GM21619 (cell line): ENCODE results near the gene LMOD1.
"Not testable (repeated sequence)": the region's sequence is repeated elsewhere in the genome, so short reads cannot be mapped to it uniquely, and the experiment has no call there.

Experiments used
- ATAC-seq: cut with Tn5 transposase; IDR thresholded peaks from one replicate; pipeline ENCODE4 v1.9.1; 2021; ENCODE audit not compliant: unreplicated experiment

LMOD1 gene

GRCh38 chr1:201876148-201876818 lies 70.1 kb downstream of the LMOD1 start:
- no peak for ATAC-seq

- ATAC-seq, result no peak
These were observed 71.7 kb downstream of the LMOD1 start for GRCh38 chr1:201874672-201875071.

GRCh38 chr1:201870397-201870796 lies 76.0 kb downstream of the LMOD1 start:
- no peak for ATAC-seq

GRCh38 chr1:201861448-201861847 lies 84.9 kb downstream of the LMOD1 start:
- no peak for ATAC-seq

- no peak for ATAC-seq
These were observed 86.9 kb downstream of the LMOD1 start for GRCh38 chr1:201859424-201859823.

GRCh38 chr1:201856722-201857121 lies 89.6 kb downstream of the LMOD1 start:
- not testable (repeated sequence) for ATAC-seq

GRCh38 chr1:201851949-201852348 lies 94.4 kb downstream of the LMOD1 start:
- ATAC-seq, result no peak

GRCh38 chr1:201850053-201850397 lies 96.3 kb downstream of the LMOD1 start:
- ATAC-seq, result no peak

GRCh38 chr1:201849372-201850052 lies 96.8 kb downstream of the LMOD1 start:
- no peak for ATAC-seq

GRCh38 chr1:201848230-201848629 lies 98.1 kb downstream of the LMOD1 start:
- ATAC-seq, result no peak

- no peak for ATAC-seq
These were observed 99.2 kb downstream of the LMOD1 start for GRCh38 chr1:201847150-201847549.
